Anterior cingulate cortex (tissue), 58 donors: ENCODE measurements around the gene PKD1L1.

Source experiments
- DNase-seq, 58 donors: peaks; one replicate each; lab custom pipeline; 2025; lab: John Stamatoyannopoulos, UW

The PKD1L1 gene

GRCh38 chr7:47912332-47912731, 35.9 kb downstream of the PKD1L1 start:
- no peak for DNase-seq

- no peak for DNase-seq
Measured at GRCh38 chr7:47908720-47909119, 39.5 kb downstream of the PKD1L1 start.

DNA sequence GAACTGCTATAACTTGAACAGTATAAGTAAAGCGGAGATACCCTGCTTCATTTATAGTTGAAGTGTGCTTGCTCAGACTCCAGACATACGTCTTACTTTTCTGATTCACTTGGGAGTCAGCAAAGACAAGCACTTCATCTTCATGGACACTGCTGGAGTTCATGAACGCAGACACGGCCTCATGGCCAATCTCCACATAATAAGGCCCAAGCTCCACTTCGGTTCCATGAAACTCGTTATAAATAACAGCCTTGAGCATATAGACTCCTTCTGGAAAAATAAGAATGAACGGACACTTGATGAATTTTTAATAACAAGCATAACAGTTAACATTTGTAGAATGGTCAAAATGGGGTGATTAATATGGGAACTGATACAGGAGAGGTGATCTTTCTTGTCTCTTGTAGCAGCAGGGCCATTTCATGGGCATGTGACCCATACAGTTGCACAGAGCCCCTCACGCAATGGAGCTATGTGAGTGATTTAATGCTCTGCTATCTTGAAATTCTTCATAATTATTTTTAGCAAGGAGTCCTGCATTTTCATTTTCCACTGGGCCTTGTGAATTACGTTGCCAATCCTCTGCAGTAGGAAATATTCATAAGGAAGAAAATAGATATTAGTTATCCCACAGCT, 40.2 kb downstream of the PKD1L1 start:
- DNase-seq = no peak

DNA sequence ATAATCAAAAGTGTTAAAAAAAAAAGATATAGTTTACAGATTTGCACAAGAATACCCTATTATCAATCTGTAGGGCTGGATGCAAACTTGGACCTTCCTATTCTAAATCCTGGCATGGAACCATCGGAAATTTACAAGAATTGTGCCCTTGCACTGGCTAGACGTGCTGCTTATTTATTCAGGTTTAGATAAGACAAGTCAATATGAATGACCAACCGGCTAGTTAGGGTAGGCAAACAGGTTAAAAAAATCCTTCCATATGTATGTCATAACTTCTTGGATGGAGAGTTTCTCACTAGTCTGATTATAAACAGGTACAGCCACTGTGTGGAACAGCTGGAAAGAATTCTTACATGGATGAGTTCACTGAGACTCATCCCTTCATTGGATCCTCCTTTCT, 41.4 kb downstream of the PKD1L1 start:
- no peak for DNase-seq

GRCh38 chr7:47905076-47905920, 43.0 kb downstream of the PKD1L1 start:
- DNase-seq = peak in 2 of 58 donors; percentile 8 to 19

DNA sequence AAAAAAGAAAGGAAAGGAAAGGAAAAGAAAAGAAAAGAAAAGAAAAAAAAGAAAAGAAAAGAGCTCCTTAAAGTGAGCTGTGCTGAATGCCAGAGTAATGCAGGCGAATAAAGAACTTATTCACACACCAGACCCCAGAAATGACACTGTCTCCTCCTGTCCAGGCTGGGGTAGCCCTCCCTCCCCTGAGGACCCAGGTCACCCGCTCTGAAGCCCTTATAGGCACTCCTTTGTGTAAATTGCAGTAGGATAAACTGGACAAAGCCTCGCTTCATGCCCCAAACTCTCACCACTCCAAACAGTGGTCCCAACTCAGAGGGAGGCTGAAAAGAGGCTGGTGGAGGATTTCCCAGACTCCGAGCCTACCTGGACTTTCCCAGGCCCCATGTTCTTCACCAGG, 46.3 kb downstream of the PKD1L1 start:
- DNase-seq = no peak

DNA sequence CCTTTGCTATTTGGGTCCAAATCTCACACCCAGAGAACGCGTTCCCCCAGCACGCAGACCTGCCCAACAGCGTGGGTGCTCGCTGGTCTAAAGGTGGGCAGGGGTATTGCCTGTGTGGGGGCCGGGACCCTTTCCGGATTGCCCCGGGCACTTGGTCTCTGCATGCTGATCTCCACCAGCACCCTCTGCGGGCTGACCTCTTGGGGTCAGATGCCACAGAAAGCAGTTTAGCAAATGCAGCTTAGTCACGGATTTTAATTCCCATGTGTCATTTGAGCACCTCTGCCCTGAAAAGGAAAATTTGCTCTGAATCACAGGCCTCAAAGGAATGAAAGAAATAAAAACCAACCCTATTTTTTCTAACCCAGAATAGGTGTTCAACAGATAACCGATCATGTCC, 46.7 kb downstream of the PKD1L1 start:
- DNase-seq = no peak

DNA sequence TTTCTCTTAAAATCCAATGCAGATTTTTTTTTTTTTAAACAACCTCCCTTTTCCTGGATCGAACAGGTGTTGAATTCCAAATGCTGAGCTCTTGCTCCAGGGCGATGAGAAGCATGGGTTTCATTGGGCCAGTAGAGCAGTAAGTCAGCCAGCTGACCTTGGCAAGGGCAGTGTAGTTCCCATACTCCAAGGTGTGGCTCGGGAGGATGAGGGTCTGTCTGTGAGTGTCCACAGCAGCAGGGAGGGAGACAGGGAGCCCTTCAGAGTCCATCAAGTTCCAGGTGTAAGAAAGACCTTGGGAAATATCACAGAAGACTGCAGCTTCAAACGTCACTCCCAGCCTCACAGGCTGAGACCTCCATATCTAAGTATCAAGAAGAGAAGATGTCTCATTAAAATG, 50.4 kb downstream of the PKD1L1 start:
- DNase-seq = no peak

GRCh38 chr7:47896809-47897423, 51.4 kb downstream of the PKD1L1 start:
- DNase-seq = no peak

DNA sequence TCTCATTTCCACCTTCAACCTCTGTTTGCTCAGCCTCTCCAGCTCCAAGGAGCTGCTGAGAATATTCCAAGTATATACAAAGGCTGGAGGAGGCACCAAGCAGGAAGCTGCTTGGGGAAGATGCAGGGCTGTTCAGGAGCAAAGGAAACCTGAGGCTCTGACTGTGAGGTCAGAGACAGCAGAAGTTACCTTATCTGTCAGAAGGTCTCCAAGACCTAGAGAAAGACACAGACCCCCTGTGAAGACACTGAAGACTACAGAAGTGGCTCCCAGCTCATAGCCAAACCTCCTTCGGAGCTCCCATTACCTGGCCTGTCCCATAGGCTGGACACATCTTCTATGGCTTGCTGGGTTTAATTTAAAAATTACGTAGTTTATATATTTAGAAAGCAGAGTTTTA, 53.2 kb downstream of the PKD1L1 start:
- no peak for DNase-seq

GRCh38 chr7:47893721-47894365, 54.4 kb downstream of the PKD1L1 start:
- no peak for DNase-seq

GRCh38 chr7:47893238-47893637, 55.0 kb downstream of the PKD1L1 start:
- DNase-seq = no peak

DNA sequence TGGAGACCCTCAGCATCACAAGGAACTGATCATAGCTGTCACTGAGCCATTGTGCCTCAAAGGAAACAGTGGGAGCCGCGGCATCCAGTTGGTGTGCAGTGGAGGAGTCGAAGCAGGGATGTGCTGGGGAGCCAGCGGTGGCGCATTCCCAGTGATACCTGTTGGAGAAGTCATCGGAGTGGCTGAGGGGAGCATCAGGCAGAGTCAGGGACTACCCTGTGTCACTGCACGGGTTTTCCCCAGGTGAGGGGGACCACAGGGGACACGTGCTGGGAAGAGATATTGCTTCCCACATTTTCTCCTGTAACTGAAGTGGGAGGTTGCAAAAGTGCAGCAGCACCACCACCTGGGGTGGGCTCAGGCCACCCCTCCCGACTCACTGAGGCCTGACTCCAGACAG, 57.7 kb downstream of the PKD1L1 start:
- no peak for DNase-seq

GRCh38 chr7:47890125-47890524, 58.1 kb downstream of the PKD1L1 start:
- no peak for DNase-seq

DNA sequence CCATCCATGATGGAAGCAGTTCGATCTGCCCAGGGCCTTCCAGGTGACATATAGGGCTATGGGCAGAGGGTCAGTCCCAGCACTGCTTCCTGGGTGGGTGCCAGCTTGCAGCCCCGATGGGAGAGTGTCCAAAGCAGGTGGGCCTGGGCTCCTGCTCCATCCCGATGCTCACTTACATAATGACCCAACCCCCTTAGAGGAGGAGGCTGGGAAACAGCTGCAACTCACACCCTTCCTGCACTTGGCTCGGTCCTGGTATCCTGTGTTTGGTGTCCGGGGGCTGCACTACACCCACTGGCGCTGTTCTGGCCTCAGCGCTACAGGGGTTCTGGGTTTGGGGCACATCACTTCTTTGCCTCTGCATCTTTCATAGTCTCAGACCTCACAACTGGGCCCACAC, 58.5 kb downstream of the PKD1L1 start:
- DNase-seq = no peak

DNA sequence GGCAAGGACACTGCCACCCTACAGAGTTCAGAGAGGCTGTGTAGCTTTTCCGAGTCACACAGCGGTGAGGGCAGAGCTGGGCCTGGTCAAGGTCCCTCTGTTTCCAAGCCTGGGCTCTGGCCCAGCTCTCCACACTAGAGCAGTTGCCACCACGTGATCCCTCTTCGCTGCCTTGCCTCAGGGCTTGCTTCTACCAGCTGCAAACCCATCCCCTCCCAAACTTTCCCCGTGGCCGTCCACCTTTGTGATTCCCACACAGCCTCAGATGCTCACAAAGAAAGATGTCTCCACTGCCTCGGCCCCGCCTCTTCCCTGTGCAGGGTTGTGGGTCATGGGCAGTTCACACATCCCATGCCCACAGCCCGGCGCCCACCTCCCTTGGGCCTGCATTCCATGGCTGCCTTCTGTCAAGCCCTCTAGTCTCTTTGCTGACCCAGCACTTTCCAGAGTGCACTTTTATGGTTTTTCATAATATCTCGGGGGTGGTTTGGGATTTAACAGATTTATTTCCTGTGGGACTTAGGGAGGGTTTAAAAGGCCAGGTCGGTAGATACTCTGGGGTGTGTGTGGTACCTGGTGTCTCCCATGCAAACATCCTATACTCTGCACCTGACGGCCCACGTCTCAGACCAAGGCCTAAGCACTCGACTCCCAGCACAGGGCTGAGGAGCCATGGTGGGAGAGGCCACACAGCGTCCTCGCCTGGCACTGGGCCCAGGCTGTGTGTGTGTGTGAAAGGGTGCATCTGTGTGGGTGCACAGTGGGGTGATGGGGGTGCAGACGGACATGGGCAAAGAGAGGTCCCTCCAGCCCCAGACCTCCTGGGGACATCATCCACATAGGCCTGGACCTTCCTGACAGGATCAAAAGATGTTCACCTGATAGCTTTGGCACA, 59.6 kb downstream of the PKD1L1 start:
- DNase-seq = peak in 2 of 58 donors; percentile 13 to 16

DNA sequence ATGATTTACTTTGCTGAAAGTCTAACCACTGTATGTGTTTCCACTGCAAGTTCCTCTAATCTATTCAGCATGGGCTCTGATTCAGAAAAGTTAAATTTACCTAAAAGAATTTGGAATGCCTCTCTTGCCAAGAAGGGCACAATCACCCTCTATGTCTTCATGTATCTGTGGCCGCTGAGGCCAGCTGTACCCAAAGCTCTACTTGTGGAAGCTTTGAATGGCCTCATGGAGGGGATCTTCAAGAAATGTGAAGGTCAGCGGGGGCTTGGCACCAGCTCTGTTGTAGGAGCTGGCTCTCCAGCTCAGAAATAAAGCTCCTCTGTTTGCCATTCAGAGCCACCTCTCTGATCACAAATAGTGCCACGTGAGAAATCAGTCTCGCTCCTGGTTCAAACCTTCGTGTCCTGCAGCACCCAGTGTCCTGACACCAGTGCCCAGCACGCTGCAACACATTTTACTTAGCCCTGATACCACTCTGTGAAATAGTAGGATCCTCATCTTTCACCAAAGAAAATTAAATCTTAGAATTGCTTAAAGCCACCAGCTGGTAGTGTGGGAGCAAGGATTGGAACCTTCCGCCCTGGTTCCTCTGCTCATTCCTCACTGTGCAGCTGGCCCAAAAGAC, 61.1 kb downstream of the PKD1L1 start:
- peak in 16 of 58 donors; percentile 5 to 53 (median 16) for DNase-seq

GRCh38 chr7:47885987-47886811, 62.1 kb downstream of the PKD1L1 start:
- DNase-seq = no peak
